ENCODE data around the gene APBA2. TPM values are rescaled to one million over a fixed set of nuclear protein-coding genes. Genes with fewer than 3 reads are reported as not detected.
A peak's percentile ranks its signal among the peaks of the same experiment; 100 is the strongest.
"Not testable (repeated sequence)": the region's sequence is repeated elsewhere in the genome, so short reads cannot be mapped to it uniquely, and the experiment has no call there.

Gene APBA2
- total RNA-seq, 6 donors from 2014 or later = 3.2 to 7.9 (median 6.0) TPM

DNA sequence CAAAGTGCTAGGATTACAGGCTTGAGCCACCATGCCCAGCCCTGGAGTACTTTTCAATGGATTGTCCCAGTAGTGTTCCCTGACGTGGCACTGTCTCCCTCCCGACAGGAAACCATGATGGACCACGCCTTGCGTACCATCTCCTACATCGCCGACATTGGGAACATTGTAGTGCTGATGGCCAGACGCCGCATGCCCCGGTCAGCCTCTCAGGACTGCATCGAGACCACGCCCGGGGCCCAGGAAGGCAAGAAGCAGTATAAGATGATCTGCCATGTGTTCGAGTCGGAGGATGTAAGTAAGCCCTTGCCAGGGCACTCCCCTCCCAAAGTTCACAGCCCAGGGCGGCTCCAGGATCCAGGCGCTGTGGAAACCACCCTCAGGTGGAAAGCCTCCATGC is 215.7 kb downstream of the APBA2 start:
- Histone ChIP-seq H3K36me3 (no peaks in the 10 kb centered on the region), H3K27me3 (no peaks in the 10 kb centered on the region), H3K4me3 (no peak overlapping the region), H3K27ac (no peak overlapping the region), H3K4me1 (peaks cover 5 to 11% (median 8%) of the 10 kb centered on the region in 4 donors), H3K9me3 (no peaks in the 10 kb centered on the region)
- TF ChIP-seq POLR2AphosphoS5 (IDR thresholded peaks at IDR 0.05) = no peak
- TF ChIP-seq POLR2A (IDR thresholded peaks at IDR 0.05) = no peak
- TF ChIP-seq, protein P1, sequence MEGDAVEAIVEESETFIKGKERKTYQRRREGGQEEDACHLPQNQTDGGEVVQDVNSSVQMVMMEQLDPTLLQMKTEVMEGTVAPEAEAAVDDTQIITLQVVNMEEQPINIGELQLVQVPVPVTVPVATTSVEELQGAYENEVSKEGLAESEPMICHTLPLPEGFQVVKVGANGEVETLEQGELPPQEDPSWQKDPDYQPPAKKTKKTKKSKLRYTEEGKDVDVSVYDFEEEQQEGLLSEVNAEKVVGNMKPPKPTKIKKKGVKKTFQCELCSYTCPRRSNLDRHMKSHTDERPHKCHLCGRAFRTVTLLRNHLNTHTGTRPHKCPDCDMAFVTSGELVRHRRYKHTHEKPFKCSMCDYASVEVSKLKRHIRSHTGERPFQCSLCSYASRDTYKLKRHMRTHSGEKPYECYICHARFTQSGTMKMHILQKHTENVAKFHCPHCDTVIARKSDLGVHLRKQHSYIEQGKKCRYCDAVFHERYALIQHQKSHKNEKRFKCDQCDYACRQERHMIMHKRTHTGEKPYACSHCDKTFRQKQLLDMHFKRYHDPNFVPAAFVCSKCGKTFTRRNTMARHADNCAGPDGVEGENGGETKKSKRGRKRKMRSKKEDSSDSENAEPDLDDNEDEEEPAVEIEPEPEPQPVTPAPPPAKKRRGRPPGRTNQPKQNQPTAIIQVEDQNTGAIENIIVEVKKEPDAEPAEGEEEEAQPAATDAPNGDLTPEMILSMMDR (IDR thresholded peaks at IDR 0.05) = no peak
- no peak for TF ChIP-seq EP300 (IDR thresholded peaks at IDR 0.05)
- DNase-seq (no peak), ATAC-seq (ENCODE audit: low FRiP score in 2 of 2) (no peak)
- 94 to 97% methylated on average over 11 to 16 of the region's 16 CpGs for WGBS, 2 donors

DNA sequence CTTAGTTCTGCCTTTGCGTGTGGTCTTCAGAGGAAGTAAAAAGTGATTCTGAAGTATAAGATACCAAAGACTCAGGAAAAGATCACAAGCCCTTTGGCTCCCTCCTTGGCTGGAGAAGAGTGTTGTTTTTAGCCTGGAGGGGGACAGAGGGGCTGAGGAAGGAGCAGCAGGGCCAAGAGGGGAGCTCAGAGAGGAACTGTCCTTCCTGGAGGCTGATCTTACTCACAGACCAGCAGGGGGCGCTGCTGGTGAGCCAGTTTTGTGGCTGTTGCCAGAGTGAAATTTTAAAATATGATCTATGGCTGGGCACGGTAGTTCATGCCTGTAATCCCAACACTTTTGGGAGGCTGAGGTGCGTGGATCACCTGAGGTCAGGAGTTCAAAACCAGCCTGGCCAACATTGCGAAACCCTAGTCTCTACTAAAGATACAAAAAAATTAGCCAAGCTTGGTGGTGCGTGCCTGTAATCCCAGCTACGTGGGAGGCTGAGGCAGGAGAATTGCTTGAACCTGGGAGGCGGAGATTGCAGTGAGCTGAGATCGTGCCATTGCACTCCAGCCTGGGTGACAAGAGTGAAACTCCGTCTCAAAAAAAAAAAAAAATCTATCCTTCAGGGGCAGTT is 216.5 kb downstream of the APBA2 start:
- H3K4me1 ChIP-seq = peaks cover 5 to 11% (median 8%) of the 10 kb centered on the region in 4 donors
- not testable (repeated sequence) for H3K27ac ChIP-seq; H3K36me3 ChIP-seq; H3K9me3 ChIP-seq; ATAC-seq (ENCODE audit: low FRiP score in 2 of 2); DNase-seq; H3K27me3 ChIP-seq; H3K4me3 ChIP-seq
- TF ChIP-seq, protein P1 (IDR thresholded peaks at IDR 0.05) = peak in 5 of 6 experiments; percentile 35 to 45 (median 44)
- 76 to 78% methylated on average over 10 of the region's 10 CpGs for WGBS, 2 donors

DNA sequence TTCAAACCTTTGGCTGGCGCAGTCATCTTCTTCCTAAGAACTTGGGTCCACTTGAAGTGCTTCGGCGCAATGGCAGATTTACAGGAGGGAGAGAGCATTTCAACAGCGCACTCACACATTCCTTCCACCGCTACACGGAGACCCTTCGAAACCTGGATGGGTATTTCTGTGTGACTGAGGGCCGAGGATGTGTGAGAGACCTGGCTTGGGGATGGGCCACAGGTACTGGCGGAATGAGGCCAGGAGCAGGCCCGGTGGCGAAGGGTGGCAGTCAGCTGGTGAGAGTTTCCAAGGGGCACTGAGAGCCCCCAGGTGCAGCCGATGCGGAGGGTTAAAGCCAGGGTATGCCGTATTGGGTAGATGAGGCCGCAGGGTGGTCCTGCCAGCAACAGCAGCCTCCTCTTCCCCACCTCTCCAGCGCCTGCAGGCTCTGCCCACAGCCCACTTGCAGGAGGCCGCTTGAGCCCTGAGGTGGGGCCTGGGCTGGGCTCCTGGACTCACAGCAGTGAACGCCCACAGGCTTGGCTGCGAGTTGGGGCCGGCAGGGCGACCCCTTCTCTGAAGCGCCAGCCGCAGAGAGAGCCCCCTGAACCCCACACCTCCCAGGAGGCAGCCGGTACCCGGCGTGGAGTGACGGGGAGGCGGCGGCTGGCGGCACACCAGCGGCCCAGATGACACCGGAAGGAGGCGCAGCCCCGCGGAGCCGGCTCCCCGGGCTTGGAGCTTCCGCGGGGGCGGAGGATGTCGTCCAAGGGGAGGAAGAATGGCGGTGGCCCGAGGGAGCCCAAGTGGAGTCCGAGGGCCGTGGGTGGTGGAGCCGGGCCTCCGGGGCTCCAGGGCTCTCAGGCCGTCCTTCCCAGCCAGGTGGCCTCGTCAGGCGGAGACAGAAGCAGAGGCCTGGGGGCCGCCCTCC is 217.4 kb downstream of the APBA2 start:
- DNase-seq = peak in 1 of 2 donors; percentile 84
- ATAC-seq (ENCODE audit: low FRiP score in 2 of 2) = peak in 1 of 2 donors; percentile 45
- H3K4me1 ChIP-seq = peaks cover 5 to 11% (median 8%) of the 10 kb centered on the region in 4 donors
- no peaks in the 10 kb centered on the region for H3K9me3 ChIP-seq
- WGBS, 2 donors = 63 to 68% methylated on average over 23 to 27 of the region's 51 CpGs
- peak overlapping the region in 3 of 4 donors; percentile 30 to 41 (median 39) for H3K4me3 ChIP-seq
- no peaks in the 10 kb centered on the region for H3K36me3 ChIP-seq
- H3K27ac ChIP-seq = peak overlapping the region in 1 of 4 donors; percentile 31
- H3K27me3 ChIP-seq = no peaks in the 10 kb centered on the region
- TF ChIP-seq POLR2AphosphoS5 (IDR thresholded peaks at IDR 0.05) (no peak), EP300 (IDR thresholded peaks at IDR 0.05) (no peak), POLR2A (IDR thresholded peaks at IDR 0.05) (no peak)
- TF ChIP-seq, protein P1 (IDR thresholded peaks at IDR 0.05) = no peak

DNA sequence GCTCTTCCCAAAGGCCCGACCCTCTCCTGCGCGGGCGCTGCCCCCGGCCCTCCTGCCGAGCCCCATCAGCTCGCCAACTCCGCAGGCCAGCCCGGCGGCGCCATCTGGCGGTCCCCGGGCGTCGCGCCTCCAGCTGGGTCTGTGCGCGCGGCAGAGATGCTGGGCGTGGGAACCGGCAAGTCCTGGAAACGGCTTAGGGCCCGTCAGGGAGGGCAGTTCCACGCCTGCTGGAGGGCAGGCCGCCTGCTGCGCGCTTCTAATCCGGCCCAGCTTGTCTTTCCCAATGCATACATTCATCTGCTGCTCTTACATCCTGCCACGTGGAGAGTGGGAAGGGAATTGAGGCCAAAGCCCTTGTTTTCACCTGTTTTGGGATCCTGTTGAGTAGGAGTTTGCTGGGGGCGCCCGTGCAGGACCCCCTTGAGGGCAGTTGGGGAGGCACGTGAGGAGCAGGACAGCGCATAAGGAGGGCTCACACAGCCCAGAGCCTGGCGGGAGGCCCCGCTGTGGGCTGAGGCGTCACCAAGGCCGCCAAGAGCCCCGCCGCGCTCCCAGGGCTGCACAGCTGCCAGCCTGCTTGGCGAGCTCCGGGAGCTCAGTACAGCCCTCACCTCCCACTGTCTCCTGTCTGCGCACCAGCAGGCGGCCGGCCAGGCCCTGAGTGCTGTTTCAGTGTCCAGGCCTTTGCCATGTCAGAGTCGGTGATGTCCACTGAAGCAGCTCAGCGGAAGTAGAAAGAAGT is 218.2 kb downstream of the APBA2 start:
- H3K27ac ChIP-seq = peak overlapping the region in 1 of 4 donors; percentile 31
- H3K4me1 ChIP-seq = peaks cover 5 to 11% (median 8%) of the 10 kb centered on the region in 4 donors
- no peak for TF ChIP-seq EP300 (IDR thresholded peaks at IDR 0.05)
- TF ChIP-seq, protein P1 (IDR thresholded peaks at IDR 0.05) = peak; percentile 51 to 80 (median 66)
- 2 to 38% methylated on average over 17 to 45 of the region's 47 CpGs for WGBS, 2 donors
- H3K27me3 ChIP-seq = no peaks in the 10 kb centered on the region
- DNase-seq = peak; percentile 34 to 93
- no peaks in the 10 kb centered on the region for H3K36me3 ChIP-seq
- peak overlapping the region in 3 of 4 donors; percentile 30 to 41 (median 39) for H3K4me3 ChIP-seq
- peak in 1 of 2 donors; percentile 83 for ATAC-seq (ENCODE audit: low FRiP score in 2 of 2)
- no peaks in the 10 kb centered on the region for H3K9me3 ChIP-seq

All from upper lobe of left lung (tissue), 6 donors.